ENCODE data around the gene ISM1.

DNA sequence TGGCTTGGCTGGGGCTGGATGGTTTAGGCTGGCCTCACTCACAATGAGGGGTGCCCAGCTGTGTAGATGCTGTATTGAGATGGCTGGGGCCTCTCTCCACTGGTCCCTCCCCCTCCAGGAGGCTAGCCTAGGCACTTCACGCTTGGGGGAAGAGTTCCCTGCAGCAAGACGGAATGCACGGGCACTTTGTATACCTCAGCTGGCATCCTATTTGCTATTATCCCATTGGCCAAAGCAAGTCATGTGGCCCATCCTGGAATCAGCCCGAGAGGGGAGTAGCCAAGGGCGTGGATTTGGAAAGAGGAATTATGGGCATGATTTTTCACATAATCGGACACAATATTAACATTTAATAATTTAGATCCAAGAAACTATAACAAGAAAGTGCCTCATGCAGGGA, 64.3 kb downstream of the ISM1 start:
- TF ChIP-seq, protein P1, sequence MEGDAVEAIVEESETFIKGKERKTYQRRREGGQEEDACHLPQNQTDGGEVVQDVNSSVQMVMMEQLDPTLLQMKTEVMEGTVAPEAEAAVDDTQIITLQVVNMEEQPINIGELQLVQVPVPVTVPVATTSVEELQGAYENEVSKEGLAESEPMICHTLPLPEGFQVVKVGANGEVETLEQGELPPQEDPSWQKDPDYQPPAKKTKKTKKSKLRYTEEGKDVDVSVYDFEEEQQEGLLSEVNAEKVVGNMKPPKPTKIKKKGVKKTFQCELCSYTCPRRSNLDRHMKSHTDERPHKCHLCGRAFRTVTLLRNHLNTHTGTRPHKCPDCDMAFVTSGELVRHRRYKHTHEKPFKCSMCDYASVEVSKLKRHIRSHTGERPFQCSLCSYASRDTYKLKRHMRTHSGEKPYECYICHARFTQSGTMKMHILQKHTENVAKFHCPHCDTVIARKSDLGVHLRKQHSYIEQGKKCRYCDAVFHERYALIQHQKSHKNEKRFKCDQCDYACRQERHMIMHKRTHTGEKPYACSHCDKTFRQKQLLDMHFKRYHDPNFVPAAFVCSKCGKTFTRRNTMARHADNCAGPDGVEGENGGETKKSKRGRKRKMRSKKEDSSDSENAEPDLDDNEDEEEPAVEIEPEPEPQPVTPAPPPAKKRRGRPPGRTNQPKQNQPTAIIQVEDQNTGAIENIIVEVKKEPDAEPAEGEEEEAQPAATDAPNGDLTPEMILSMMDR (IDR thresholded peaks at IDR 0.05; ENCODE audit: low read length) = no peak
- TF ChIP-seq EZH2 (optimal IDR thresholded peaks at IDR 0.05; ENCODE audit: low read depth, low read length) (no peak), EZH2phosphoT487 (IDR thresholded peaks at IDR 0.05; ENCODE audit: low read length) (no peak)

Measured in MM.1S (cell line).